Karpas-422 (cell line): ENCODE results near the gene PTGES3L. TPM values are rescaled to one million over a fixed set of nuclear protein-coding genes. Genes with fewer than 3 reads are reported as not detected.

Experiments
- DNase-seq: peaks from one replicate; pipeline ENCODE4 v3.0.0-alpha.2; 2015
- H2AFZ ChIP-seq: fragments of 200-600 bp; sonication (generic); 2 replicates; pipeline ENCODE4 v1.6.1; 2014; ENCODE audit warnings: antibody characterized with exemption, low read length, mixed read lengths
- H3K27ac ChIP-seq: fragments of 200-600 bp; sonication (generic); 2 replicates; pipeline ENCODE4 v1.5.1; 2014; ENCODE audit warnings: mild to moderate bottlenecking, low read length, moderate library complexity
- H3K27me3 ChIP-seq: fragments of 200-600 bp; sonication (generic); 2 replicates; pipeline ENCODE4 v1.6.1; 2014; ENCODE audit warnings: low read length, mixed read lengths
- H3K36me3 ChIP-seq: fragments of 200-600 bp; sonication (generic); 2 replicates; pipeline ENCODE4 v1.6.1; 2014; ENCODE audit warnings: low read length, mixed read lengths; ENCODE audit not compliant: insufficient read depth
- H3K4me1 ChIP-seq: fragments of 200-600 bp; sonication (generic); 2 replicates; pipeline ENCODE4 v1.6.1; 2014; ENCODE audit warnings: mild to moderate bottlenecking, low read length, mixed read lengths
- H3K4me2 ChIP-seq: fragments of 200-600 bp; sonication (generic); 2 replicates; pipeline ENCODE4 v1.6.1; 2014; ENCODE audit warnings: low read length, low read depth, mild to moderate bottlenecking; ENCODE audit not compliant: poor library complexity, severe bottlenecking
- H3K4me3 ChIP-seq: fragments of 200-600 bp; sonication (generic); 2 replicates; pipeline ENCODE4 v1.5.1; 2014; ENCODE audit warnings: mild to moderate bottlenecking, antibody characterized with exemption, low read length, mixed read lengths
- H3K79me2 ChIP-seq: fragments of 200-600 bp; sonication (generic); 2 replicates; pipeline ENCODE4 v1.6.1; 2014; ENCODE audit warnings: mild to moderate bottlenecking, low read length, mixed read lengths
- H3K9ac ChIP-seq: fragments of 200-600 bp; sonication (generic); 2 replicates; pipeline ENCODE4 v1.6.0; 2014; ENCODE audit warnings: low read length
- H3K9me2 ChIP-seq: fragments of 200-600 bp; sonication (generic), shearing (Covaris generic); replicated peaks from 2 replicates; pipeline ENCODE4 v1.6.0; 2014; ENCODE audit warnings: mild to moderate bottlenecking, low read length, moderate library complexity; ENCODE audit not compliant: insufficient read depth
- H3K9me3 ChIP-seq: fragments of 300-700, 200-600 bp; sonication (generic); 2 replicates; pipeline ENCODE4 v1.6.1; 2014; ENCODE audit warnings: low read length, mixed read lengths
- H4K20me1 ChIP-seq: fragments of 200-600 bp; sonication (generic); 2 replicates; pipeline ENCODE4 v1.6.1; 2014; ENCODE audit warnings: mild to moderate bottlenecking, antibody characterized with exemption, low read length, low read depth; ENCODE audit not compliant: insufficient read depth
- total RNA-seq: library from RNA; depleted of rRNA; stranded (reverse); fragments of >200 nt; shearing (Covaris generic); gene quantifications from 2 replicates; pipeline ENCODE4 v1.2.3, GENCODE V29; 2014; ENCODE audit warnings: low replicate concordance; rRNA removed

PTGES3L gene
- 0.11 and 0.45 TPM in 2 replicates for total RNA-seq

GRCh38 chr17:42979511-42980273 is at the start of gene PTGES3L:
Gene PTGES3L (minus strand): TSS chr17:42980080. CDS start chr17:42980053, 27 bp downstream.
- Histone ChIP-seq H3K9me3 (no peaks in the 10 kb centered on the region), H3K4me1 (peaks cover 29% of the 10 kb centered on the region), H3K27ac (peak within 1 kb of the TSS; percentile 74), H4K20me1 (peaks cover 5% of the 10 kb centered on the region; the same call in 1 of the 2 replicates), H2AFZ (peak within 1 kb of the TSS; percentile 70; the same call in 1 of the 2 replicates), H3K4me2 (peak within 1 kb of the TSS; percentile 79), H3K36me3 (peaks cover 6% of the 10 kb centered on the region), H3K4me3 (peak within 1 kb of the TSS; percentile 94), H3K9ac (peak within 1 kb of the TSS; percentile 95), H3K9me2 (no peaks in the 10 kb centered on the region), H3K27me3 (no peaks in the 10 kb centered on the region), H3K79me2 (peaks cover 42% of the 10 kb centered on the region)
- no peak for DNase-seq

GRCh38 chr17:43028221-43028861 is 48.5 kb upstream of the PTGES3L start:
- Histone ChIP-seq H3K9ac (no peak overlapping the region), H2AFZ (no peak overlapping the region), H3K4me3 (no peak overlapping the region), H3K27ac (no peak overlapping the region), H3K4me2 (no peak overlapping the region), H3K36me3 (no peaks in the 10 kb centered on the region), H3K27me3 (no peaks in the 10 kb centered on the region), H3K9me3 (no peaks in the 10 kb centered on the region), H3K9me2 (no peaks in the 10 kb centered on the region), H3K79me2 (no peaks in the 10 kb centered on the region), H3K4me1 (peaks cover 10% of the 10 kb centered on the region), H4K20me1 (no peaks in the 10 kb centered on the region)
- DNase-seq: no peak

- Histone ChIP-seq H3K9me2 (no peaks in the 10 kb centered on the region), H3K27ac (no peak overlapping the region), H3K27me3 (no peaks in the 10 kb centered on the region), H2AFZ (no peak overlapping the region), H3K9ac (no peak overlapping the region), H3K79me2 (no peaks in the 10 kb centered on the region), H3K4me3 (no peak overlapping the region), H3K4me1 (peaks cover 10% of the 10 kb centered on the region), H3K36me3 (no peaks in the 10 kb centered on the region), H3K4me2 (no peak overlapping the region), H3K9me3 (no peaks in the 10 kb centered on the region), H4K20me1 (no peaks in the 10 kb centered on the region)
- DNase-seq: no peak
Measured at GRCh38 chr17:43027091-43028032, 47.5 kb upstream of the PTGES3L start.

- Histone ChIP-seq H4K20me1 (no peaks in the 10 kb centered on the region), H3K4me1 (peaks cover 10% of the 10 kb centered on the region), H3K79me2 (no peaks in the 10 kb centered on the region), H3K27me3 (no peaks in the 10 kb centered on the region), H3K9me3 (no peaks in the 10 kb centered on the region), H3K36me3 (no peaks in the 10 kb centered on the region), H3K9me2 (no peaks in the 10 kb centered on the region), H3K4me3 (no peak overlapping the region), H3K27ac (no peak overlapping the region), H3K4me2 (no peak overlapping the region), H2AFZ (no peak overlapping the region), H3K9ac (no peak overlapping the region)
- peak; percentile 47 for DNase-seq
Measured at GRCh38 chr17:43026595-43026994, 46.7 kb upstream of the PTGES3L start.

GRCh38 chr17:43025766-43026537 is 46.1 kb upstream of the PTGES3L start:
- H2AFZ ChIP-seq: no peak overlapping the region
- no peak for DNase-seq
- peaks cover 14% of the 10 kb centered on the region for H3K4me1 ChIP-seq
- peaks cover 1% of the 10 kb centered on the region; the same call in 1 of the 2 replicates for H3K79me2 ChIP-seq
- H3K9me2 ChIP-seq: no peaks in the 10 kb centered on the region
- no peak overlapping the region for H3K4me3 ChIP-seq
- no peaks in the 10 kb centered on the region for H3K9me3 ChIP-seq
- no peaks in the 10 kb centered on the region for H3K36me3 ChIP-seq
- H3K4me2 ChIP-seq: no peak overlapping the region
- H3K27ac ChIP-seq: no peak overlapping the region
- no peaks in the 10 kb centered on the region for H4K20me1 ChIP-seq
- H3K9ac ChIP-seq: no peak overlapping the region
- H3K27me3 ChIP-seq: no peaks in the 10 kb centered on the region

- peak overlapping the region; percentile 93 for H3K4me2 ChIP-seq
- H3K9me2 ChIP-seq: no peaks in the 10 kb centered on the region
- peak overlapping the region; percentile 50 for H3K9ac ChIP-seq
- no peaks in the 10 kb centered on the region for H3K9me3 ChIP-seq
- peaks cover 4% of the 10 kb centered on the region; the same call in 1 of the 2 replicates for H3K79me2 ChIP-seq
- no peak overlapping the region for H2AFZ ChIP-seq
- peak overlapping the region; percentile 54; the same call in 1 of the 2 replicates for H3K4me3 ChIP-seq
- no peaks in the 10 kb centered on the region for H3K27me3 ChIP-seq
- H4K20me1 ChIP-seq: no peaks in the 10 kb centered on the region
- no peak overlapping the region for H3K27ac ChIP-seq
- no peak for DNase-seq
- H3K4me1 ChIP-seq: peaks cover 16% of the 10 kb centered on the region
- H3K36me3 ChIP-seq: no peaks in the 10 kb centered on the region
Measured at GRCh38 chr17:43025290-43025657, 45.4 kb upstream of the PTGES3L start.

GRCh38 chr17:43024407-43025289 is 44.8 kb upstream of the PTGES3L start, which contains the start of gene RND2:
Gene RND2 (plus strand): TSS chr17:43025231. CDS start chr17:43025348, 117 bp downstream.
- Histone ChIP-seq H3K79me2 (peaks cover 9% of the 10 kb centered on the region; the same call in 1 of the 2 replicates), H3K4me3 (peak within 1 kb of the TSS; percentile 69), H3K9ac (peak within 1 kb of the TSS; percentile 68), H2AFZ (peak within 1 kb of the TSS; percentile 81), H3K4me1 (peaks cover 16% of the 10 kb centered on the region), H3K4me2 (peak within 1 kb of the TSS; percentile 93), H3K9me2 (no peaks in the 10 kb centered on the region), H3K27ac (peak within 1 kb of the TSS; percentile 43; the same call in 1 of the 2 replicates), H4K20me1 (no peaks in the 10 kb centered on the region), H3K27me3 (no peaks in the 10 kb centered on the region), H3K9me3 (no peaks in the 10 kb centered on the region), H3K36me3 (no peaks in the 10 kb centered on the region)
- peak; percentile 98 for DNase-seq
